Measurements from ENCODE around the gene AP4B1.

- TF ChIP-seq, protein P1, sequence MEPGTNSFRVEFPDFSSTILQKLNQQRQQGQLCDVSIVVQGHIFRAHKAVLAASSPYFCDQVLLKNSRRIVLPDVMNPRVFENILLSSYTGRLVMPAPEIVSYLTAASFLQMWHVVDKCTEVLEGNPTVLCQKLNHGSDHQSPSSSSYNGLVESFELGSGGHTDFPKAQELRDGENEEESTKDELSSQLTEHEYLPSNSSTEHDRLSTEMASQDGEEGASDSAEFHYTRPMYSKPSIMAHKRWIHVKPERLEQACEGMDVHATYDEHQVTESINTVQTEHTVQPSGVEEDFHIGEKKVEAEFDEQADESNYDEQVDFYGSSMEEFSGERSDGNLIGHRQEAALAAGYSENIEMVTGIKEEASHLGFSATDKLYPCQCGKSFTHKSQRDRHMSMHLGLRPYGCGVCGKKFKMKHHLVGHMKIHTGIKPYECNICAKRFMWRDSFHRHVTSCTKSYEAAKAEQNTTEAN (CRISPR knock-in tag; IDR thresholded peaks at IDR 0.05), result no peak
- TF ChIP-seq MAX (CRISPR knock-in tag; IDR thresholded peaks at IDR 0.05), result no peak
- TF ChIP-seq FOXJ3 (CRISPR knock-in tag; IDR thresholded peaks at IDR 0.05; ENCODE audit: borderline replicate concordance), result no peak
- no peak for TF ChIP-seq CTCF (IDR thresholded peaks at IDR 0.05)
- TF ChIP-seq ETV6 (CRISPR knock-in tag; IDR thresholded peaks at IDR 0.05), result no peak
- no peak for TF ChIP-seq ARID4B (CRISPR knock-in tag; IDR thresholded peaks at IDR 0.05; ENCODE audit: borderline replicate concordance)
- TF ChIP-seq, protein P2, sequence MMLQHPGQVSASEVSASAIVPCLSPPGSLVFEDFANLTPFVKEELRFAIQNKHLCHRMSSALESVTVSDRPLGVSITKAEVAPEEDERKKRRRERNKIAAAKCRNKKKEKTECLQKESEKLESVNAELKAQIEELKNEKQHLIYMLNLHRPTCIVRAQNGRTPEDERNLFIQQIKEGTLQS (CRISPR knock-in tag; conservative IDR thresholded peaks at IDR 0.05), result no peak
- TF ChIP-seq ZNF671 (CRISPR knock-in tag; IDR thresholded peaks at IDR 0.05), result no peak
- TF ChIP-seq ZNF138 (CRISPR knock-in tag; conservative IDR thresholded peaks at IDR 0.05), result no peak
- TF ChIP-seq, protein P3, sequence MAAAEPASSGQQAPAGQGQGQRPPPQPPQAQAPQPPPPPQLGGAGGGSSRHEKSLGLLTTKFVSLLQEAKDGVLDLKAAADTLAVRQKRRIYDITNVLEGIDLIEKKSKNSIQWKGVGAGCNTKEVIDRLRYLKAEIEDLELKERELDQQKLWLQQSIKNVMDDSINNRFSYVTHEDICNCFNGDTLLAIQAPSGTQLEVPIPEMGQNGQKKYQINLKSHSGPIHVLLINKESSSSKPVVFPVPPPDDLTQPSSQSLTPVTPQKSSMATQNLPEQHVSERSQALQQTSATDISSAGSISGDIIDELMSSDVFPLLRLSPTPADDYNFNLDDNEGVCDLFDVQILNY (CRISPR knock-in tag; IDR thresholded peaks at IDR 0.05), result no peak
- TF ChIP-seq ELF4 (CRISPR knock-in tag; IDR thresholded peaks at IDR 0.05; ENCODE audit: low read depth), result no peak
- TF ChIP-seq, protein P4, sequence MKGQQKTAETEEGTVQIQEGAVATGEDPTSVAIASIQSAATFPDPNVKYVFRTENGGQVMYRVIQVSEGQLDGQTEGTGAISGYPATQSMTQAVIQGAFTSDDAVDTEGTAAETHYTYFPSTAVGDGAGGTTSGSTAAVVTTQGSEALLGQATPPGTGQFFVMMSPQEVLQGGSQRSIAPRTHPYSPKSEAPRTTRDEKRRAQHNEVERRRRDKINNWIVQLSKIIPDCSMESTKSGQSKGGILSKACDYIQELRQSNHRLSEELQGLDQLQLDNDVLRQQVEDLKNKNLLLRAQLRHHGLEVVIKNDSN (CRISPR knock-in tag; IDR thresholded peaks at IDR 0.05), result no peak
- no peak for TF ChIP-seq TEAD1 (CRISPR knock-in tag; IDR thresholded peaks at IDR 0.05)
Measured at GRCh38 chr1:113850127-113850796, 54.3 kb downstream of the AP4B1 start.
